Activated B cell treated with CpG ODN at 0.5 μM for 24 hours (primary cell): ENCODE data around the gene PRDM16. TPM values are rescaled to one million over a fixed set of nuclear protein-coding genes. Genes with fewer than 3 reads are reported as not detected.
A peak's percentile ranks its signal among the peaks of the same experiment; 100 is the strongest.

Source experiments
- ATAC-seq: fragments of 200-7000 bp; cut with Tn5 transposase; one replicate; pipeline ENCODE4 v1.10.0; 2021; ENCODE audit warnings: low read depth, mild to moderate bottlenecking, moderate library complexity
- CTCF ChIA-PET: fragments of 350-600 bp; sonication (Branson Sonifier 250); formaldehyde crosslinking; loops from one replicate; lab custom pipeline; 2021; ENCODE audit warnings: antibody characterized with exemption; lab: Charles Lee
- POLR2A ChIA-PET: fragments of 350-600 bp; sonication (Branson Sonifier 250); formaldehyde crosslinking; loops from one replicate; lab custom pipeline; 2021; ENCODE audit warnings: antibody characterized with exemption; lab: Charles Lee
- DNase-seq: peaks from one replicate; pipeline ENCODE4 v3.0.0; 2022
- H3K27ac Mint-ChIP-seq: one replicate; pipeline ENCODE4 v1.8.0; 2020; ENCODE audit warnings: mixed read lengths
- H3K27me3 Mint-ChIP-seq: one replicate; pipeline ENCODE4 v1.8.0; 2021; ENCODE audit warnings: mixed read lengths
- H3K36me3 Mint-ChIP-seq: one replicate; pipeline ENCODE4 v1.8.0; 2021; ENCODE audit warnings: low read depth, mixed read lengths
- H3K4me1 Mint-ChIP-seq: one replicate; pipeline ENCODE4 v1.8.0; 2021; ENCODE audit warnings: mixed read lengths
- H3K4me3 Mint-ChIP-seq: one replicate; pipeline ENCODE4 v1.8.0; 2020; ENCODE audit warnings: mild to moderate bottlenecking, mixed read lengths
- H3K9me3 Mint-ChIP-seq: one replicate; pipeline ENCODE4 v1.8.0; 2020; ENCODE audit warnings: mixed read lengths
- CTCF ChIP-seq: fragments of 200-600 bp; IDR thresholded peaks from one replicate; pipeline ENCODE4 v1.8.0; 2022; ENCODE audit warnings: antibody characterized with exemption, mild to moderate bottlenecking
- intact Hi-C: fragments of 100-400 bp; cut with micrococcal nuclease; formaldehyde crosslinking; loops from one replicate; pipeline ENCODE4 v1.15.1; 2024
- total RNA-seq: library from RNA; stranded (reverse); gene quantifications from 2 replicates; pipeline ENCODE4 v1.2.3, GENCODE V29; 2022

The PRDM16 gene
- total RNA-seq, 1 donor from 2014 or later, result not detected

GRCh38 chr1:3481046-3481445, 412.0 kb downstream of the PRDM16 start:
- no peak overlapping the region for H3K27ac Mint-ChIP-seq
- CTCF ChIA-PET, result no interaction called here
- peaks cover 4% of the 10 kb centered on the region for H3K27me3 Mint-ChIP-seq
- TF ChIP-seq CTCF, result no peak
- H3K36me3 Mint-ChIP-seq, result no peaks in the 10 kb centered on the region
- POLR2A ChIA-PET, result no interaction called here
- no peaks in the 10 kb centered on the region for H3K9me3 Mint-ChIP-seq
- ATAC-seq, result no peak
- intact Hi-C loops, result no loop called here
- no peak overlapping the region for H3K4me3 Mint-ChIP-seq
- no peak for DNase-seq
- H3K4me1 Mint-ChIP-seq, result no peaks in the 10 kb centered on the region

GRCh38 chr1:3481836-3482375, 412.9 kb downstream of the PRDM16 start:
- H3K4me3 Mint-ChIP-seq, result no peak overlapping the region
- ATAC-seq (no peak), DNase-seq (no peak)
- TF ChIP-seq CTCF, result no peak
- H3K27me3 Mint-ChIP-seq, result peaks cover 4% of the 10 kb centered on the region
- no peaks in the 10 kb centered on the region for H3K4me1 Mint-ChIP-seq
- no peaks in the 10 kb centered on the region for H3K36me3 Mint-ChIP-seq
- ChIA-PET CTCF (interaction anchor here (2.1 kb wide), 1 partner anchor 29 kb away, joined by 7 read pairs; no protein-coding TSS in a partner anchor), POLR2A (no interaction called here)
- no peaks in the 10 kb centered on the region for H3K9me3 Mint-ChIP-seq
- no peak overlapping the region for H3K27ac Mint-ChIP-seq
- intact Hi-C loops, result no loop called here

GRCh38 chr1:3482378-3482849, 413.4 kb downstream of the PRDM16 start:
- no peak overlapping the region for H3K4me3 Mint-ChIP-seq
- TF ChIP-seq CTCF, result no peak
- CTCF ChIA-PET, result interaction anchor here (2.1 kb wide), 1 partner anchor 29 kb away, joined by 7 read pairs; no protein-coding TSS in a partner anchor
- H3K36me3 Mint-ChIP-seq, result no peaks in the 10 kb centered on the region
- POLR2A ChIA-PET, result no interaction called here
- peaks cover 4% of the 10 kb centered on the region for H3K27me3 Mint-ChIP-seq
- intact Hi-C loops, result no loop called here
- no peak overlapping the region for H3K27ac Mint-ChIP-seq
- H3K9me3 Mint-ChIP-seq, result no peaks in the 10 kb centered on the region
- peak; percentile 37 for ATAC-seq
- no peaks in the 10 kb centered on the region for H3K4me1 Mint-ChIP-seq
- DNase-seq, result no peak

GRCh38 chr1:3483380-3483779, 414.4 kb downstream of the PRDM16 start:
- Mint-ChIP-seq H3K36me3 (no peaks in the 10 kb centered on the region), H3K27me3 (peaks cover 4% of the 10 kb centered on the region), H3K9me3 (peaks cover 5% of the 10 kb centered on the region), H3K27ac (no peak overlapping the region), H3K4me1 (no peaks in the 10 kb centered on the region), H3K4me3 (no peak overlapping the region)
- ChIA-PET POLR2A (no interaction called here), CTCF (interaction anchor here (2.1 kb wide), 1 partner anchor 30 kb away, joined by 7 read pairs; no protein-coding TSS in a partner anchor)
- intact Hi-C loops, result no loop called here
- DNase-seq, result no peak
- TF ChIP-seq CTCF, result no peak
- no peak for ATAC-seq

- DNase-seq, result peak; percentile 44
- H3K27me3 Mint-ChIP-seq, result peaks cover 4% of the 10 kb centered on the region
- intact Hi-C loops, result loop anchor here (1.0 kb wide), 1 partner anchor 31 kb away; no protein-coding TSS in a partner anchor
Measured at GRCh38 chr1:3483801-3484444, 414.9 kb downstream of the PRDM16 start.

More at GRCh38 chr1:3483801-3484444, 414.9 kb downstream of the PRDM16 start:
- Mint-ChIP-seq H3K4me1 (no peaks in the 10 kb centered on the region), H3K4me3 (no peak overlapping the region), H3K9me3 (peaks cover 11% of the 10 kb centered on the region), H3K27ac (no peak overlapping the region), H3K36me3 (no peaks in the 10 kb centered on the region)
- ChIA-PET CTCF (interaction anchor here (2.7 kb wide), 1 partner anchor 31 kb away, joined by 6 read pairs; no protein-coding TSS in a partner anchor), POLR2A (no interaction called here)
- TF ChIP-seq CTCF, result no peak
- ATAC-seq, result peak; percentile 60
